SU-DHL-6 (cell line): ENCODE data around the gene ANTXR1.

Experiments used
- CTCF ChIP-seq: fragments of 200-600 bp; sonication (generic); IDR thresholded peaks from one replicate; pipeline ENCODE4 v1.5.1; 2017; ENCODE audit warnings: antibody characterized with exemption, mild to moderate bottlenecking, low read length, moderate library complexity; ENCODE audit not compliant: insufficient read depth, poor library complexity, severe bottlenecking
- EZH2phosphoT487 ChIP-seq: fragments of 200-600 bp; sonication (generic), shearing (Covaris generic); conservative IDR thresholded peaks from 2 replicates; pipeline ENCODE4 v1.6.1; 2018; ENCODE audit warnings: mild to moderate bottlenecking, antibody characterized with exemption, low read length, moderate library complexity, mixed read lengths

DNA sequence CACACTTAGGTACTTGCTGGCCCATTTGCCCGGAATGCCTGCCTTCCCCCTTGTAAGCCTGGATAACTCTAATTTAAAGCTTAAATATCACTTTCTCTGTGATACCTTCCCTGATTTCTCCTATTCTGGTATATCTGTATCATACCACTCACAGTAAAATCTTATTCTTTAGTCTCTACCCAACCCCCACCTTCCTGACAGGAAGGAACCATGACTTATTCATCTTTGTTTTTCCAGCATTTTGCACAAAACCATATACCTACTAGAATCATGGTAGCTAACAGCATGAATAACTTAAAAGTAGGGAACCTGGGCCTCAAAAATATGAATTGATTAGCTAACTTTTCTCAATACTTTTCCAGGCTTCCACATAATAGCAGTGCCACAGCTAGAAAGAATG lies 262.5 kb downstream of the ANTXR1 start:
- TF ChIP-seq EZH2phosphoT487 (no peak), CTCF (no peak)
